OCI-LY3 (cell line): ENCODE measurements around the gene MAPK13.

ENCODE experiments used
- H2AFZ ChIP-seq: fragments of 200-600, 300-600 bp; shearing (Covaris generic); 2 replicates; pipeline ENCODE4 v1.6.0; 2014; ENCODE audit warnings: antibody characterized with exemption, low read depth, low read length
- H3K27ac ChIP-seq: fragments of 200-600, 300-600 bp; sonication (generic); 2 replicates; pipeline ENCODE4 v1.5.1; 2014; ENCODE audit warnings: mild to moderate bottlenecking, low read length, moderate library complexity, mixed read lengths
- H3K27me3 ChIP-seq: fragments of 200-600, 300-600 bp; sonication (generic); 2 replicates; pipeline ENCODE4 v1.6.1; 2014; ENCODE audit warnings: low read depth, low read length, mixed read lengths
- H3K36me3 ChIP-seq: fragments of 200-600, 300-600 bp; sonication (generic); replicated peaks from 2 replicates; pipeline ENCODE3; 2014; ENCODE audit warnings: low read depth, low read length, mixed read lengths
- H3K4me1 ChIP-seq: fragments of 300-600, 200-600 bp; sonication (generic); 2 replicates; pipeline ENCODE4 v1.6.1; 2014; ENCODE audit warnings: low read length, mixed read lengths
- H3K4me2 ChIP-seq: fragments of 200-600, 300-600 bp; sonication (generic); 2 replicates; pipeline ENCODE4 v1.6.1; 2014; ENCODE audit warnings: low read length, mixed read lengths
- H3K4me3 ChIP-seq: fragments of 300-600, 200-600 bp; sonication (generic); 2 replicates; pipeline ENCODE4 v1.5.1; 2014; ENCODE audit warnings: antibody characterized with exemption, mild to moderate bottlenecking, low read length, moderate library complexity
- H3K79me2 ChIP-seq: fragments of 300-600, 200-600 bp; shearing (Covaris generic); 2 replicates; pipeline ENCODE4 v1.6.1; 2014; ENCODE audit warnings: mild to moderate bottlenecking, low read length, mixed read lengths
- H3K9ac ChIP-seq: fragments of 300-600, 200-600 bp; shearing (Covaris generic); 2 replicates; pipeline ENCODE4 v1.6.0; 2014; ENCODE audit warnings: mild to moderate bottlenecking, low read length, moderate library complexity
- H3K9me3 ChIP-seq: fragments of 200-600, 300-600 bp; shearing (Covaris generic); 2 replicates; pipeline ENCODE4 v1.6.1; 2014; ENCODE audit warnings: low read length, mixed read lengths; ENCODE audit not compliant: insufficient read depth
- H4K20me1 ChIP-seq: fragments of 200-600, 300-600 bp; sonication (generic); 2 replicates; pipeline ENCODE4 v1.6.1; 2016; ENCODE audit warnings: low read length, mixed read lengths; ENCODE audit not compliant: insufficient read depth
- CTCF ChIP-seq: fragments of 200-600, 300-600 bp; sonication (generic); IDR thresholded peaks from 2 replicates; pipeline ENCODE4 v1.5.1; 2014; ENCODE audit warnings: antibody characterized with exemption, low read length, low read depth
- EZH2phosphoT487 ChIP-seq: fragments of 200-600 bp; shearing (Covaris generic); IDR thresholded peaks from 2 replicates; pipeline ENCODE4 v1.6.1; 2018; ENCODE audit warnings: antibody characterized with exemption, mixed run types, low read depth

The MAPK13 gene

GRCh38 chr6:36131511-36132245 is 1.4 kb downstream of the MAPK13 start:
- Histone ChIP-seq H3K79me2 (no peaks in the 10 kb centered on the region), H4K20me1 (no peaks in the 10 kb centered on the region), H3K27me3 (no peaks in the 10 kb centered on the region), H3K27ac (no peak overlapping the region), H3K36me3 (no peaks in the 10 kb centered on the region), H3K9me3 (no peaks in the 10 kb centered on the region), H2AFZ (peak overlapping the region; percentile 73), H3K4me2 (peak overlapping the region; percentile 84), H3K4me1 (peaks cover 31% of the 10 kb centered on the region), H3K9ac (peak overlapping the region; percentile 62; the same call in 1 of the 2 replicates), H3K4me3 (peak overlapping the region; percentile 78)
- no peak for TF ChIP-seq EZH2phosphoT487
- TF ChIP-seq CTCF: peak; percentile 26; the same call in 1 of the 2 replicates

GRCh38 chr6:36132246-36132895 is 2.1 kb downstream of the MAPK13 start:
- Histone ChIP-seq H3K79me2 (no peaks in the 10 kb centered on the region), H3K36me3 (no peaks in the 10 kb centered on the region), H2AFZ (no peak overlapping the region), H3K9me3 (no peaks in the 10 kb centered on the region), H3K4me3 (no peak overlapping the region), H3K27me3 (no peaks in the 10 kb centered on the region), H3K27ac (no peak overlapping the region), H3K9ac (no peak overlapping the region), H4K20me1 (no peaks in the 10 kb centered on the region), H3K4me2 (peak overlapping the region; percentile 84), H3K4me1 (peaks cover 38% of the 10 kb centered on the region)
- TF ChIP-seq EZH2phosphoT487 (no peak), CTCF (no peak)

GRCh38 chr6:36133148-36133547 is 2.8 kb downstream of the MAPK13 start:
- Histone ChIP-seq H3K27me3 (no peaks in the 10 kb centered on the region), H2AFZ (no peak overlapping the region), H3K4me2 (no peak overlapping the region), H3K79me2 (no peaks in the 10 kb centered on the region), H4K20me1 (no peaks in the 10 kb centered on the region), H3K9me3 (no peaks in the 10 kb centered on the region), H3K36me3 (no peaks in the 10 kb centered on the region), H3K27ac (no peak overlapping the region), H3K4me1 (peaks cover 41% of the 10 kb centered on the region), H3K9ac (no peak overlapping the region), H3K4me3 (no peak overlapping the region)
- TF ChIP-seq EZH2phosphoT487 (no peak), CTCF (no peak)

GRCh38 chr6:36133912-36134311 is 3.6 kb downstream of the MAPK13 start:
- Histone ChIP-seq H3K27me3 (no peaks in the 10 kb centered on the region), H3K79me2 (no peaks in the 10 kb centered on the region), H3K9ac (no peak overlapping the region), H3K27ac (no peak overlapping the region), H2AFZ (no peak overlapping the region), H3K4me1 (peaks cover 41% of the 10 kb centered on the region), H4K20me1 (no peaks in the 10 kb centered on the region), H3K36me3 (no peaks in the 10 kb centered on the region), H3K4me3 (no peak overlapping the region), H3K4me2 (no peak overlapping the region), H3K9me3 (no peaks in the 10 kb centered on the region)
- no peak for TF ChIP-seq CTCF
- no peak for TF ChIP-seq EZH2phosphoT487
